GM12878 (cell line): ENCODE results near the gene SFMBT1. TPM values are rescaled to one million over a fixed set of nuclear protein-coding genes. Genes with fewer than 3 reads are reported as not detected.

Experiments
- ATAC-seq: fragments of 200-7000 bp; cut with Tn5 transposase; 3 replicates; pipeline ENCODE4 v1.9.1; 2020; ENCODE audit warnings: mild to moderate bottlenecking, moderate library complexity
- BruUV-seq: library from RNA; stranded (reverse); fragments of 400-500 nt; replicated peaks from 2 replicates; lab custom pipeline; 2021; lab: Mats Ljungman, UMichigan
- CTCF ChIA-PET: fragments of 300-600 bp; sonication (Branson Sonifier 250); formaldehyde crosslinking; extraction: SDS; loops from one replicate; lab custom pipeline; 2021; ENCODE audit warnings: inconsistent platforms; lab: Yijun Ruan, JAX
- POLR2A ChIA-PET: fragments of 350-600 bp; formaldehyde crosslinking; extraction: SDS; loops from one replicate; lab custom pipeline; 2021; ENCODE audit warnings: inconsistent platforms; lab: Charles Lee
- RAD21 ChIA-PET: fragments of 300-600 bp; sonication (Branson Sonifier 250); formaldehyde crosslinking; loops from one replicate; lab custom pipeline; 2023; ENCODE audit warnings: antibody characterized with exemption; ENCODE audit not compliant: unreplicated experiment; lab: Charles Lee
- SMC1A ChIA-PET: fragments of 300-600 bp; sonication (Branson Sonifier 250); formaldehyde crosslinking; loops from one replicate; lab custom pipeline; 2023; ENCODE audit not compliant: unreplicated experiment, uncharacterized antibody; lab: Charles Lee
- DNase-seq: peaks from one replicate; pipeline ENCODE4 v3.0.0-alpha.2; 2011; ENCODE audit warnings: low read depth, low spot score
- FAIRE-seq: peaks from 3 replicates; lab custom pipeline; 2011; peaks lifted over from hg19 to GRCh38; lab: Jason Lieb, UNC
- H2AFZ ChIP-seq: 2 replicates; pipeline ENCODE4 v1.6.0; 2011; ENCODE audit warnings: low read depth, low read length, control low read depth; ENCODE audit not compliant: control insufficient read depth
- H3K27ac ChIP-seq: 2 replicates; pipeline ENCODE4 v1.5.1; 2011; ENCODE audit warnings: control low read depth; ENCODE audit not compliant: control insufficient read depth, insufficient read depth
- H3K27me3 ChIP-seq, 2 experiments: replicated peaks in 1 of 2; 2 replicates each; pipeline versions ENCODE4 v1.6.0 to v1.6.1; 2011; ENCODE audit warnings: low read length in 1 of 2; ENCODE audit not compliant: control insufficient read depth in 2 of 2, insufficient read depth in 2 of 2
- H3K36me3 ChIP-seq, 2 experiments: 2 replicates each; pipeline ENCODE4 v1.5.1; 2011; ENCODE audit warnings: low read length in 1 of 2; ENCODE audit not compliant: control insufficient read depth in 2 of 2, insufficient read depth in 2 of 2
- H3K4me1 ChIP-seq: 2 replicates; pipeline ENCODE4 v1.6.1; 2011; ENCODE audit warnings: mild to moderate bottlenecking, low read length, moderate library complexity, mixed read lengths; ENCODE audit not compliant: control insufficient read depth, insufficient read depth
- H3K4me2 ChIP-seq: 2 replicates; pipeline ENCODE4 v1.6.0; 2011; ENCODE audit warnings: control low read depth; ENCODE audit not compliant: control insufficient read depth, insufficient read depth
- H3K4me3 ChIP-seq: fragments of 200-600 bp; sonication (generic); 2 replicates; pipeline ENCODE4 v1.5.1; 2016
- H3K79me2 ChIP-seq: 2 replicates; pipeline ENCODE4 v1.6.0; 2011; ENCODE audit warnings: low read length; ENCODE audit not compliant: control insufficient read depth, insufficient read depth
- H3K9ac ChIP-seq: 2 replicates; pipeline ENCODE4 v1.8.0; 2011; ENCODE audit warnings: low read length, control low read depth, mixed read lengths; ENCODE audit not compliant: control insufficient read depth, insufficient read depth
- H3K9me3 ChIP-seq: replicated peaks from 3 replicates; pipeline ENCODE4 v1.5.1; 2011; ENCODE audit warnings: mild to moderate bottlenecking, low read length; ENCODE audit not compliant: control insufficient read depth, insufficient read depth
- H4K20me1 ChIP-seq: 2 replicates; pipeline ENCODE4 v1.6.0; 2011; ENCODE audit not compliant: control insufficient read depth, insufficient read depth
- BACH1 ChIP-seq: fragments of 450-650 bp; IDR thresholded peaks from 2 replicates; pipeline ENCODE4 v1.6.1; 2017; ENCODE audit warnings: mild to moderate bottlenecking, borderline replicate concordance
- CBX5 ChIP-seq: sonication (generic); IDR thresholded peaks from 2 replicates; pipeline ENCODE4 v1.6.1; 2016; ENCODE audit warnings: low read depth, moderate library complexity, mild to moderate bottlenecking, inconsistent platforms
- CREM ChIP-seq: IDR thresholded peaks from 2 replicates; pipeline ENCODE4 v1.6.1; 2014; ENCODE audit warnings: antibody characterized with exemption, low read depth
- FOXM1 ChIP-seq: IDR thresholded peaks from 2 replicates; pipeline ENCODE4 v1.6.1; 2012; ENCODE audit warnings: low read depth, mild to moderate bottlenecking, inconsistent platforms, low read length, moderate library complexity
- HCFC1 ChIP-seq: fragments of 150-350 bp; IDR thresholded peaks from 2 replicates; pipeline ENCODE4 v1.6.1; 2014; ENCODE audit warnings: low read length
- KDM1A ChIP-seq: fragments of 200-600 bp; sonication (generic); IDR thresholded peaks from 2 replicates; pipeline ENCODE4 v1.6.1; 2016; ENCODE audit warnings: borderline replicate concordance
- MEF2A ChIP-seq: IDR thresholded peaks from 2 replicates; pipeline ENCODE4 v1.6.1; 2011; ENCODE audit warnings: low read depth, mild to moderate bottlenecking, low read length, moderate library complexity; ENCODE audit not compliant: insufficient read depth
- NFYB ChIP-seq: IDR thresholded peaks from 2 replicates; pipeline ENCODE4 v1.6.1; 2011; ENCODE audit warnings: low read depth, mild to moderate bottlenecking, low read length, improper control_type of control experiment, moderate library complexity; ENCODE audit not compliant: insufficient read depth
- PAX5 ChIP-seq: IDR thresholded peaks from 2 replicates; pipeline ENCODE4 v1.6.1; 2011; ENCODE audit warnings: low read depth, low read length, borderline replicate concordance
- RAD21 ChIP-seq: IDR thresholded peaks from 2 replicates; pipeline ENCODE4 v1.6.1; 2011; ENCODE audit warnings: mild to moderate bottlenecking, low read depth, low read length, moderate library complexity; ENCODE audit not compliant: insufficient read depth
- SMAD1 ChIP-seq: fragments of 450-650 bp; IDR thresholded peaks from 2 replicates; pipeline ENCODE4 v1.6.1; 2018; ENCODE audit warnings: mild to moderate bottlenecking, low read depth; ENCODE audit not compliant: partially characterized antibody
- TCF12 ChIP-seq: IDR thresholded peaks from 2 replicates; pipeline ENCODE4 v1.6.1; 2011; ENCODE audit warnings: low read depth, mild to moderate bottlenecking, low read length
- ZNF384 ChIP-seq: IDR thresholded peaks from 2 replicates; pipeline ENCODE4 v1.6.1; 2012; ENCODE audit warnings: low read depth, mild to moderate bottlenecking, low read length, improper control_type of control experiment, borderline replicate concordance
- WGBS: methylation state at CpG from one replicate; pipeline ENCODE4 v1.1.6; 2016; ENCODE audit warnings: low lambda C conversion rate; ENCODE audit not compliant: insufficient replicate concordance, insufficient coverage; ENCODE audit errors: missing lambda C conversion rate; 5-methylcytosine and 5-hydroxymethylcytosine counted together
- in situ Hi-C: fragments of 300-500 bp; cut with MboI; formaldehyde crosslinking; loops from 9 replicates; pipeline ENCODE4 v1.14.3; 2018; ENCODE audit warnings: mixed read lengths
- intact Hi-C: fragments of 100-400 bp; cut with micrococcal nuclease; formaldehyde crosslinking; loops from one replicate; pipeline ENCODE4 v1.14.2; 2022; ENCODE audit not compliant: unreplicated experiment
- polyA plus RNA-seq, 11 experiments: library from polyadenylated mRNA; depleted of rRNA in 4 of 11; unstranded in 6 of 11; stranded (reverse) in 5 of 11; fragments of >200 nt; fragmentation: Nextera tagmentation in 4 of 11; fragmentation: Illumina TruSeq in 1 of 11; extraction: Ambion mirVana in 4 of 11; extraction: Trizol in 1 of 11; gene quantifications; 1 replicate in 1 of 11; 2 replicates in 10 of 11; pipeline versions ENCODE4 v1.2.1 to v1.2.3, GENCODE V29; 2011 to 2016; ENCODE audit warnings: inconsistent platforms in 2 of 11, missing spikeins in 2 of 11, low read depth in 1 of 11
- total RNA-seq, 4 experiments: library from RNA; depleted of rRNA in 3 of 4; stranded (reverse); fragments of >200 nt in 3 of 4; fragmentation: Illumina TruSeq in 1 of 4; extraction: Trizol in 1 of 4; gene quantifications; 2 replicates each; pipeline versions ENCODE4 v1.2.1 to v1.2.3, GENCODE V29; 2013 to 2021
- TF ChIP-seq, protein P1 (sequence below), 3 experiments: IDR thresholded peaks in 2 of 3; conservative IDR thresholded peaks in 1 of 3; 2 replicates each; pipeline ENCODE4 v1.5.1; 2011; ENCODE audit warnings: low read depth in 3 of 3, low read length in 3 of 3, mild to moderate bottlenecking in 3 of 3, control low read depth in 2 of 3, moderate library complexity in 2 of 3, inconsistent platforms in 1 of 3, mixed read lengths in 1 of 3; ENCODE audit not compliant: control insufficient read depth in 2 of 3, insufficient read depth in 1 of 3; ENCODE audit errors: extremely low read depth in 1 of 3
- TF ChIP-seq, protein P2 (sequence below): IDR thresholded peaks from 2 replicates; pipeline ENCODE4 v1.6.1; 2012; ENCODE audit warnings: mild to moderate bottlenecking, low read depth, low read length
- TF ChIP-seq, protein P3 (sequence below): fragments of 450-650 bp; IDR thresholded peaks from 2 replicates; pipeline ENCODE4 v1.6.1; 2017; ENCODE audit warnings: borderline replicate concordance

Gene SFMBT1
- total and polyA plus RNA-seq, 10 of the 15 experiments (the other 5 are each of a cell fraction or from before 2014, with no cell fraction given), result 3.2 to 19.5 (median 11.4) TPM

DNA sequence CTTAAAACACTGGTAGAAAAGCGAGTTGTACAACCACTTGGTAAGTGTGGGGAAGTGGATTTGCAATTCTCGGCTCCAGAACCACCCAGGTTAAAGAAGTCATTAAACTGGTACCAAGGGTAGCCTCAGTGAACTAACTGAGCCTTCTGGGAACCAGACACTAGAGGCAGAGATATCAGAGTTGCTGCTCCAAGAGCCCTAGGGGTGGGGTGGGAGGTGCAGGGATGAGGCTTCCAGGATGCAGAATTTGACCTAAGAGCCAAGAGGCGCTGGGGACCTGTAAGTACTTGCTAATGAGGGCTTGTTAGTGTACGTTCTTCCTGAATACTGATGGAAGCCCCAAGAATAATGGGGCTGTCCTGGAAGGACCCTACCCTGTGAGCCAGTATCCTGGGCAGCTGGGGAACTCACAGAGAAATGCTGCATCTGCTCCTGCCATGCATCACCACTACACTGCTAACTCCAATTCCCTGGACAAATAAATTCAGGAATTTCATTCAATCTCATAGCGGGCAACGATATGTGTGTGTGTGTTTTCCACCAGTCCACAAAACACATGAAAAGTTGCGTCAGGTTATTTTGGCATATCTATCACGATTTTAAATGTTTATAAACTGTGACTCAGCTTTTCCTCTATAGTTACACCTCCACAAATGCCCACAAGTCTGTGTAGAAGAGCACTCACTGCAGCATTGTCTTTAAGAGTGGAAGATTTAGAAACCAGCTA is 172.3 kb downstream of the SFMBT1 start:
- no peak for ATAC-seq

More for the DNA sequence above, 172.3 kb downstream of the SFMBT1 start:
- no TSS peak for BruUV-seq
- H3K9me3 ChIP-seq, result no peaks in the 10 kb centered on the region
- no peak overlapping the region for H3K27ac ChIP-seq
- H3K27me3 ChIP-seq, result no peaks in the 10 kb centered on the region
- ChIA-PET SMC1A (interaction anchor here (1.1 to 1.9 kb wide), 4 partner anchors 19 to 198 kb away, joined by 4 to 15 read pairs (median 5); partner anchors contain the start of gene STIMATE), RAD21 (interaction anchor here (0.9 to 1.6 kb wide), 3 partner anchors 20 to 113 kb away, joined by 3 read pairs; no protein-coding TSS in a partner anchor), CTCF (interaction anchor here (1.2 to 2.5 kb wide), 2 partner anchors 20 to 28 kb away, joined by 5 to 16 read pairs; no protein-coding TSS in a partner anchor), POLR2A (interaction anchor here (0.6 kb wide), 1 partner anchor 142 kb away, joined by 3 read pairs; no protein-coding TSS in a partner anchor)
- in situ Hi-C loops (no loop called here), intact Hi-C loops (no loop called here)
- TF ChIP-seq FOXM1 (no peak), MEF2A (no peak), BACH1 (no peak), CREM (no peak), KDM1A (no peak), TCF12 (no peak), SMAD1 (no peak), NFYB (no peak), ZNF384 (no peak), PAX5 (no peak), HCFC1 (no peak), CBX5 (no peak), RAD21 (no peak)
- TF ChIP-seq, protein P1, sequence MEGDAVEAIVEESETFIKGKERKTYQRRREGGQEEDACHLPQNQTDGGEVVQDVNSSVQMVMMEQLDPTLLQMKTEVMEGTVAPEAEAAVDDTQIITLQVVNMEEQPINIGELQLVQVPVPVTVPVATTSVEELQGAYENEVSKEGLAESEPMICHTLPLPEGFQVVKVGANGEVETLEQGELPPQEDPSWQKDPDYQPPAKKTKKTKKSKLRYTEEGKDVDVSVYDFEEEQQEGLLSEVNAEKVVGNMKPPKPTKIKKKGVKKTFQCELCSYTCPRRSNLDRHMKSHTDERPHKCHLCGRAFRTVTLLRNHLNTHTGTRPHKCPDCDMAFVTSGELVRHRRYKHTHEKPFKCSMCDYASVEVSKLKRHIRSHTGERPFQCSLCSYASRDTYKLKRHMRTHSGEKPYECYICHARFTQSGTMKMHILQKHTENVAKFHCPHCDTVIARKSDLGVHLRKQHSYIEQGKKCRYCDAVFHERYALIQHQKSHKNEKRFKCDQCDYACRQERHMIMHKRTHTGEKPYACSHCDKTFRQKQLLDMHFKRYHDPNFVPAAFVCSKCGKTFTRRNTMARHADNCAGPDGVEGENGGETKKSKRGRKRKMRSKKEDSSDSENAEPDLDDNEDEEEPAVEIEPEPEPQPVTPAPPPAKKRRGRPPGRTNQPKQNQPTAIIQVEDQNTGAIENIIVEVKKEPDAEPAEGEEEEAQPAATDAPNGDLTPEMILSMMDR (IDR thresholded peaks at IDR 0.05 in 2 of 3, conservative IDR thresholded peaks at IDR 0.05 in 1 of 3; ENCODE audit: control insufficient read depth in 2 of 3, extremely low read depth in 1 of 3, insufficient read depth in 1 of 3, low read depth in 3 of 3, low read length in 3 of 3), result no peak
- TF ChIP-seq, protein P2, sequence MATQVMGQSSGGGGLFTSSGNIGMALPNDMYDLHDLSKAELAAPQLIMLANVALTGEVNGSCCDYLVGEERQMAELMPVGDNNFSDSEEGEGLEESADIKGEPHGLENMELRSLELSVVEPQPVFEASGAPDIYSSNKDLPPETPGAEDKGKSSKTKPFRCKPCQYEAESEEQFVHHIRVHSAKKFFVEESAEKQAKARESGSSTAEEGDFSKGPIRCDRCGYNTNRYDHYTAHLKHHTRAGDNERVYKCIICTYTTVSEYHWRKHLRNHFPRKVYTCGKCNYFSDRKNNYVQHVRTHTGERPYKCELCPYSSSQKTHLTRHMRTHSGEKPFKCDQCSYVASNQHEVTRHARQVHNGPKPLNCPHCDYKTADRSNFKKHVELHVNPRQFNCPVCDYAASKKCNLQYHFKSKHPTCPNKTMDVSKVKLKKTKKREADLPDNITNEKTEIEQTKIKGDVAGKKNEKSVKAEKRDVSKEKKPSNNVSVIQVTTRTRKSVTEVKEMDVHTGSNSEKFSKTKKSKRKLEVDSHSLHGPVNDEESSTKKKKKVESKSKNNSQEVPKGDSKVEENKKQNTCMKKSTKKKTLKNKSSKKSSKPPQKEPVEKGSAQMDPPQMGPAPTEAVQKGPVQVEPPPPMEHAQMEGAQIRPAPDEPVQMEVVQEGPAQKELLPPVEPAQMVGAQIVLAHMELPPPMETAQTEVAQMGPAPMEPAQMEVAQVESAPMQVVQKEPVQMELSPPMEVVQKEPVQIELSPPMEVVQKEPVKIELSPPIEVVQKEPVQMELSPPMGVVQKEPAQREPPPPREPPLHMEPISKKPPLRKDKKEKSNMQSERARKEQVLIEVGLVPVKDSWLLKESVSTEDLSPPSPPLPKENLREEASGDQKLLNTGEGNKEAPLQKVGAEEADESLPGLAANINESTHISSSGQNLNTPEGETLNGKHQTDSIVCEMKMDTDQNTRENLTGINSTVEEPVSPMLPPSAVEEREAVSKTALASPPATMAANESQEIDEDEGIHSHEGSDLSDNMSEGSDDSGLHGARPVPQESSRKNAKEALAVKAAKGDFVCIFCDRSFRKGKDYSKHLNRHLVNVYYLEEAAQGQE, result no peak
- TF ChIP-seq, protein P3, sequence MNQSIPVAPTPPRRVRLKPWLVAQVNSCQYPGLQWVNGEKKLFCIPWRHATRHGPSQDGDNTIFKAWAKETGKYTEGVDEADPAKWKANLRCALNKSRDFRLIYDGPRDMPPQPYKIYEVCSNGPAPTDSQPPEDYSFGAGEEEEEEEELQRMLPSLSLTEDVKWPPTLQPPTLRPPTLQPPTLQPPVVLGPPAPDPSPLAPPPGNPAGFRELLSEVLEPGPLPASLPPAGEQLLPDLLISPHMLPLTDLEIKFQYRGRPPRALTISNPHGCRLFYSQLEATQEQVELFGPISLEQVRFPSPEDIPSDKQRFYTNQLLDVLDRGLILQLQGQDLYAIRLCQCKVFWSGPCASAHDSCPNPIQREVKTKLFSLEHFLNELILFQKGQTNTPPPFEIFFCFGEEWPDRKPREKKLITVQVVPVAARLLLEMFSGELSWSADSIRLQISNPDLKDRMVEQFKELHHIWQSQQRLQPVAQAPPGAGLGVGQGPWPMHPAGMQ, result no peak
- peaks cover 1 to 2% of the 10 kb centered on the region in 2 experiments; a peak in 2 of 4 replicates for H3K36me3 ChIP-seq
- no peaks in the 10 kb centered on the region for H4K20me1 ChIP-seq
- peaks cover 7% of the 10 kb centered on the region; the same call in 1 of the 2 replicates for H3K4me1 ChIP-seq
- H3K79me2 ChIP-seq, result peaks cover 2% of the 10 kb centered on the region; the same call in 1 of the 2 replicates
- WGBS, result 85% methylated on average over 8 of the region's 8 CpGs
- H3K4me2 ChIP-seq, result no peak overlapping the region
- H2AFZ ChIP-seq, result no peak overlapping the region
- H3K4me3 ChIP-seq, result no peak overlapping the region
- H3K9ac ChIP-seq, result no peak overlapping the region
- DNase-seq, result no peak
- no peak for FAIRE-seq
